NCI-H2227 (cell line): Measurements from ENCODE around the gene ALDH16A1.
A peak's percentile ranks its signal among the peaks of the same experiment; 100 is the strongest.

ENCODE experiments used
- DNase-seq: peaks from one replicate; lab custom pipeline; 2025; ENCODE audit not compliant: unreplicated experiment; lab: John Stamatoyannopoulos, UW

Gene ALDH16A1

GRCh38 chr19:49423071-49423984 lies 29.7 kb upstream of the ALDH16A1 start, which contains the start of gene PTH2:
Gene PTH2, minus strand, starts transcription at chr19:49423441. Its CDS starts 102 bp downstream, at chr19:49423339.
- DNase-seq: no peak

- DNase-seq: no peak
Measured at GRCh38 chr19:49423985-49424303, 29.1 kb upstream of the ALDH16A1 start.

DNA sequence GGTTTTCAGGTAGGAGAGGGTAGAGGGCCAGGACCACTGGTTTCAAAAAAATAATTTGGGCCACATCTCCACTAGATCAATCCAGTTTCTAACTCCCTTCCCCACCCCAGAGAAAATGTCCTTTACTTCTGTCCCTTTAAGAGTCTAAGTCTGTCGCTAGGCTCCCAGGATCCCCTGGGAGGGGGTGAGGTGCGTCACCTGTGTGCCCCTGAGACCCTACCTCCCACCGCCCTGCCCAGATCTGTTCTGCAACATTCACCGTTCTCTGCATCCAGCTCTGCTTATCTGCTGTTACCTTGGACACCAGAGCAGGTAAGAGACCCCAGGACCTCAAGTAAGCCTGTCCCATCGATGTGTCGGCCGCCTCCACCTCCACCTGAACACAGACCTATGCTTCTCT lies 27.8 kb upstream of the ALDH16A1 start, which contains the start of gene GFY:
TSS of gene GFY (plus strand) at position 211 of the 400 bp plus-strand sequence. CDS start 1,043 bp downstream, outside the sequence.
- DNase-seq: no peak

DNA sequence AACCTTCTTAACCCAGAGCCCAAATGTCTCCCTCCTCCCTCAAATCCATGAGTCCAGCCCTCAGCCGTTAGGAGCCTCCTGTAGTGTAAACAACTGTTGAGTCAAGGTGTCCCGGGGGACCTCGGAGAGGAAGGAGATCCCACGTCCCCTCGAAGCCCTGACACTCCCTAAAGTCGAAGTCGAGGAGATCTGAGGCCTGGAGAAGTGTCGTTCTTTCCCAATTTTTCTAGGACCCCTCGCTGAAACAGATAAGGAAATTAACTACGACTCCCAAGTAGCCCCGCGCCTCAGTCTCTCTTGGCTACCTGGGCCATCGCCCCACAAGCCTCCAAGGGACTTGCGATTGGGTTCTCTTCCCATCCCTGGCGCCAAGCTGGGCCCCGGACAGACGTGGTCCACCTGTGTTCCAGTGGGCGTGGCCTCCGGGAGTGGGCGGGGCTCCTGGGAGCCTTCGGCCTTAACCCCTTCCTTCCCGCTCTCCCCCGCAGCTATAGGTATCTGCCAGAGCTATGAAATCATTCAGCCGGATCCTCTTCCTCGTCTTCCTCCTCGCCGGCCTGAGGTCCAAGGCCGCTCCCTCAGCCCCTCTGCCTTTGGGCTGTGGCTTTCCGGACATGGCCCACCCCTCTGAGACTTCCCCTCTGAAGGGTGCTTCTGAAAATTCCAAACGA lies 27.0 kb upstream of the ALDH16A1 start:
- DNase-seq: no peak

DNA sequence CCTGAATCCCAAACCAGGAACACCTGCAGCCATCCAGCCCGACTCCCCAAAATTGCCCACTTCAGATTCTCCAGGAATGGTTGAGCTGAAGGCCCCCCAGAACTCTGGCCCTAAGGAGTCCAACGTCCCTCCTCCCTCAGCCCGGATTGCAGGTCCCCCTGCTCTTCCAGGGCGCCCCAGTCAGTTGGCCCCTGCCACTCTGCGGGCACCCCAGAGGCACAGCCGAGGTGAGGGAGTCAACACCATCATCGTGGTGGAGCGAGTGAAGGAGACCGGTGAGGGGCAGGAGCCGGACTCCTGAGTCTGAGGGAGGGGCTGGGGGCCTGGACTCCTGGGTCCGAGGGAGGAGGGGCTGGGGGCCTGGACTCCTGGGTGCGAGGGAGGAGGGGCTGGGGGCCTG lies 25.7 kb upstream of the ALDH16A1 start:
- DNase-seq: no peak

DNA sequence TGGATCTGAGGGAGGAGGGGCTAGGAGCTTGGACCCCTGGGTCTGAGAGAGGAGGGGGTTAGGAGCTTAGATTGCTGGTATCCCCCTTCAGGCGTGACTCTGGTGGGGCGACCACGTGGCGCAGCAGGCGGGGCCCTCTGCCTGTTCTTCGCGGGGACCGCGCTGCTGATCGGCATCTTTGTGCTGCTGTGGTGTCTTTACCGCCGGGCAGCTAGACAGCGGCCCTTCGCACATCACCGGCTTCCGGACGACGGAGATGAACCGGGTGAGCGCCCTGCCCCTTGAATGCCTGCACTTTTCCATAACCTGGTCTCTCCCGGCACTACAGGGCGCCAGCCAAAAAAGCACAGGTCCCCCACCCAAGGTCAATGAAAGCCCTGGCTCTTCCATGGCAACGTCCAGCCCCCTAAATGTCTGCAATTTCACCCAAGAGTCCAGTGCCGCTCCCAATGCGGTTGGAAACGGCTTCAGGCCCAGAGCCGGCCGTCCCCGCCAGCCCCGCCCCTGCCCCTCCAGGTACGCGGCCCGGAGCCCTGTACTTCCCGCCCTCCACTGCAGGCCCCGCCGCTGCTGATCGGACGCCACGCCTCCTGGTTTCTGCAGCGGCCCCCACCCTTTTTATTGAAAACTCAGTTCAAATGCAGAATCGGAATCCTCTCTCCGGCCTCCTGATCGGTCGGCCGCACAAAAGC lies 25.0 kb upstream of the ALDH16A1 start:
- peak; percentile 46 for DNase-seq

GRCh38 chr19:49428547-49429451 lies 24.2 kb upstream of the ALDH16A1 start:
- DNase-seq: no peak

DNA sequence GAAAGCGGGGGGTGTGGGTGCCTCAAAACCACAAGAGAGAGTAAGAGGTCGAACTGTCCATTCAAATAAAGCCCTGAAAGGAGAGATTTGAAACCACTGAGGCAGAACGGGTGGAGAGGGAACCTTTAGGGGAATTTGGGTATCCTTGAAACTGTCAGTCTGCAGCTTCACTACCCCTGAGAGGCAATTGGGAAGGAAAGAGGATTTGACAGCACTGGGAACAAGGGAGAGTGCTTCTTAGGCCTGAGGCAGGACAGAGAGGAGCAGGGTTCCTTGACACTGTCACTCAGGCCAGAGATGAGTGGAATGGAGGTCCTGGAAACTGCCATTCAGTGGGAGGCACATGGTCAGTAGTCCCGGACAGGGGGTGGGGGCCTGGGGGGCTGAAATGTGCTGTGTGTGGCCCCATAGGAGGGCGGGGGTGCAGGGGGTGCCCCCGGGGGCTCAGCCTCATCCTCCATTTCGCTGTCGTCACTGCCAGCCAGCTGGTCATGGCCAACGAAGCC lies 22.8 kb upstream of the ALDH16A1 start:
- DNase-seq: no peak

GRCh38 chr19:49430678-49431329 lies 22.2 kb upstream of the ALDH16A1 start:
- DNase-seq: no peak

DNA sequence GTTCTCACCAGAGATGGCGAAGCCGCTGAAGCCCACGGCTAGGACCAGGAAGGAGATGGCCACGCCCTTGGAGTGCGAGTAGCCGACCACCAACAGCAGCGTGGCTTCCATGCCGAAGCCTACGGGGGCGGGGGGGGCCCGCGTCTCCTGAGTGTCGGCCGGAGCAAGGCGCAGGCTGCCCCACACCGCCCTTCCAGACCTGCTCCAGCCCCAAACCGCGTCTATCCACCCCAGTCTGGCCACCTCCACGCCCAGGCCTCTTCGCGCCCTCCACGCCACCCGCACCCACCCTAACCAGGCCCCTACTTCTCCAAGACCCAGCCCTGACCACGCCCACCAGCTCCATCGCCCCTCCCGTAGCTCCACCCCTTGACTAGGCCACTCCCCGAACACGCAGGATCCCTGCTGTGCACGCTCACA lies 21.7 kb upstream of the ALDH16A1 start:
- no peak for DNase-seq

DNA sequence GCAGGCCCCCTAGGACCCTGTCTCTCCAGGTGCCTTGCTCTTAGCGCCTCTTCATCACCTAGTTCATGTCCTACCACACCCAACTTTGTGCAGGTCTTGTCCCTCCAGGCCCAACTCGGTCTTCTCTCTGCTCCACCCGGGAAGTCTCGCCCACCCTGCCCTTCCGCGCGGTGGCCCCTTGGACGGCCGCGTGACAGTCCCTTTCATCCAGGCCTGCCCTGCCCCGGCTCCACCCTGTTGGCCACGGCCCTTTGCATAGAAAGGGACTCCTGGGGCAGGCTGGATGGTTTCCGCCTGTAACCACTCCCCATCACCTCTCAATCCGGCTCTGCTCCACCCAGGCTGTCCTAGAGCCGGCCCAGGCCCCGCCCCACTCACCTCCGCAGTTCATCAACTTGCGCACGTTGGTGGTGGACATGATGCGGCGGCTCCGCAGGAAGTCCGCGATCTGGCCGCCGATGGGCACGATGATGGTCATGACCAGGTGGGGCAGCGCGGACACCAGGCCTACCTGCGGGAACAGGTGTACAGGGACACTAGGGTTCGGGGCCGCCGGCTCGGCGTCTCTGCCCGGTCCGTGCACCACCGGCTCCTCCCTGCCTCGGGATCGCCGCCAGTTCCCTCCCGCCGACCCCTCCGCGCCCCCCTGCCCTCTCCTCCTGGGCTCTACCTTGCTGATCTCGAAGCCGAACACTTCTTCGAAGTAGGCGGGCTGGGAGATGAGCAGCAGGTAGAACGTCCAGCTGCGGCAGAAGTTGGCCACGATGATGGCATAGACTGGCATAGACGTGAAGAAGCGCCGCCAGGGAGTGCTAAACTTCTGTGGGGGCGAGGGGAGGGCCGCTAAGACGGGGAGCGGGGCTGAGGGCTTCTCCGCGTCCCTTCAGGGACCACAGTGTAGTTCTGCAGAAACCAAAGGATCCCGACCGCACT lies 20.6 kb upstream of the ALDH16A1 start:
- DNase-seq: no peak

DNA sequence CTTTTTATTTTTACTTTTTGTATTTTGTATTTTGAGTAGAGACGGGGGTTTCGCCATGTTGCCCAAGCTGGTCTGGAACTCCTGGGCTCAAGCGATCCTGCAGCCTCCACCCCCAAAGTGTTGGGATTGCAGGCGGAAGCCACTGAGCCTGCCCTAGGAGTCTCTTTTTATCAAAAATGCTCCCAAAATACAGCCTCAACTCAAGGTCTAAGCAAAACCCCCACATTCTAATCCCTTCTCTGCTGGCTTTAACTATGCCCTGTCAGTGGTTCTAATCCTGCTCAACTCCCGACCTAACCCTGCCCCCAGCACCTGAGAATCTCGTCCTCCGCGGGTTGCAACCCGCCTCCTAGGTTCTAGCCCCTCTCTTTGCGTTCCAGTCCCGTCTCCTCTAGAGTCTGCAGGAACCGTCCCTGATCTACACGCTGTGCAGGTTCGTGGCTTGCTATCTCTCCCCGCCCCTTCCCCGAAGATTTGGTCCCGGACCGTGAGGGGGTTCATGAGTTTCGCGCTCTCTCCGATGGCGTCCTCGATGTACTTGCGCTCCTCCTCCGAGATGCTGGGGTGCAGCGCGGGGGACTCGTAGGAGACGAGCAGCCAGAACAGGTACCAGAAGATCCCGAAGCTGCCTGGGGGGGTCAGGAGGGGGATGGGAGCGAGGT lies 19.7 kb upstream of the ALDH16A1 start:
- no peak for DNase-seq

DNA sequence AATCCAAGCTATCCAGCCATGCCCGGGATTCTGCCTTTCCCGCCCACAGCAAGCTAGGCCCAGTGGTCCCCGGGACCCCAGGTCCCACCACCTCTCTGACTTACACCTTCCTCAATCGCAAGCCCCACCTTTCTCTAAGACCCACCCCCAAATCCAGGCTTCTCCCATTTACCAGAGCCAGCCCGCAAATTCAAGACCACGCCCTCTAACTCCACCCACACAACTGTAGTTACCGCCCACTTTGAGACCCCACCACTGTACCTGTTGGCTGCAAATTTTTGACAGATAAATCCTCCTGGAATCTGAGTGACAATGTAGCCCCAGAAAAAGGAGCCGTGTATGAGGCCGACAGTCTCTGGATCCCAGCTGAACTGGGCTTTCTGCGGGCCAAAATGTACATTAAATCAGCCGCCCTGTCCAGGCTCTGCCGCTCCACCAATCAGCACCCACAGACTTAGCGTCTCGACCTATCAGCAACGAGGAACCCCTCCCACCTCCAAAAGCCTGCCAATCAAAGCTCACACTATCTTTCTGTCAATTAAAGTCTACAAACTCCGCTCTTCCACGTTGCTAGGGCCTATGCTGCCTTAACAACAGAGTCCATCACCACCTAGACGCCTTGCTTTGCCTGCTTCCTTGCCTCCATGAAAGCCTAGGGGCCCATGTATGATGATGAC lies 18.0 kb upstream of the ALDH16A1 start:
- DNase-seq: no peak

GRCh38 chr19:49435670-49436069 lies 17.4 kb upstream of the ALDH16A1 start:
- no peak for DNase-seq

DNA sequence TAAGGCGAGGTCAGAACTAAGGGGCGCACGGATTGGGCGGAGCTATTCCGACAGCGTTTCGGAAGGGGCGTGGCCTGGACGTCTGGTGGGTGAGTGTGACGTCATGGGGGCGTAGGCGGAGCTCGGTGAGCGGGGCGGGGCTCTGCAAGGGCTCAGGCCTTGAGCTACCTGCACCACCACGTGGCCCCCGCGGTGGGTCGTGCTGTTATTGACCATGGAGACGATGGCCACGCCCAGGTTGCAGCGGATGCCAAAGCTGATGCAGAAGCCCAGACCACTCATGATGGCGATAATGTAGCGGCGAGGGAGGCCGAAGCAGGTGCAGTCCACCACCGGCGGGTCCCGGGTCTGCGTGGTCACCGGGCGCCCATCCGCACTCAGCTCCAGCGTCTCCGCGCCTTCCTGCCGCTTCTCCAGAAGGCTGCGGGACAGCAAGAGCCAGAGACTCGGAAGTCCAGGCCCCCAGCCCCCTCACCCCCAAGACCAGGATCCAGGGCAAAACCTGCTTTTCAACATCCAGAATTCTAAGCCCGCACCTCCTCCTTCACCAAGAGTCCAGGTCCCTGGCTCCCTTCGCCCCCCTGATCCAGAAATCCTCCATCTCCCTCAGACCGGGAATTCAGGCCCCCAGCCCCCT lies 16.5 kb upstream of the ALDH16A1 start:
- no peak for DNase-seq

GRCh38 chr19:49437231-49437630 lies 15.8 kb upstream of the ALDH16A1 start:
- no peak for DNase-seq

- DNase-seq: no peak
Measured at GRCh38 chr19:49438261-49438660, 14.8 kb upstream of the ALDH16A1 start.
